B cell (primary cell): ENCODE measurements around the gene WDR64. TPM values are rescaled to one million over a fixed set of nuclear protein-coding genes. Genes with fewer than 3 reads are reported as not detected.

ENCODE experiments used
- ATAC-seq: fragments of 200-7000 bp; cut with Tn5 transposase; one replicate; pipeline ENCODE4 v1.10.0; 2021; ENCODE audit warnings: low read depth, mild to moderate bottlenecking, moderate number of reproducible peaks, moderate library complexity
- CTCF ChIA-PET: fragments of 350-600 bp; sonication (Branson Sonifier 250); formaldehyde crosslinking; loops from one replicate; lab custom pipeline; 2021; ENCODE audit warnings: antibody characterized with exemption, inconsistent platforms; lab: Charles Lee
- POLR2A ChIA-PET: fragments of 350-600 bp; sonication (Branson Sonifier 250); formaldehyde crosslinking; loops from one replicate; lab custom pipeline; 2021; ENCODE audit warnings: antibody characterized with exemption; lab: Charles Lee
- DNase-seq: peaks from one replicate; pipeline ENCODE4 v3.0.0; 2013
- H2AFZ ChIP-seq: 2 replicates; pipeline ENCODE4 v1.6.1; 2012; ENCODE audit warnings: mild to moderate bottlenecking, low read depth, low read length; ENCODE audit not compliant: insufficient read depth, poor library complexity, severe bottlenecking
- H3K27ac ChIP-seq, 2 donors: 1 replicate in 1 of 2; 2 replicates in 1 of 2; pipeline ENCODE4 v1.5.1; 2012 to 2013; ENCODE audit warnings: low read length in 2 of 2, mild to moderate bottlenecking in 2 of 2, moderate library complexity in 1 of 2
- H3K27me3 ChIP-seq, 4 experiments: fragments of 200-600 bp in 1 of 4; sonication (generic) in 1 of 4; replicated peaks in 1 of 4; 1 replicate in 2 of 4; 2 replicates in 2 of 4; pipeline versions ENCODE4 v1.6.1 to v1.7.0; 2013 to 2016; ENCODE audit warnings: low read length in 3 of 4, mild to moderate bottlenecking in 2 of 4, mixed read lengths in 1 of 4, moderate library complexity in 1 of 4; ENCODE audit not compliant: insufficient read depth in 4 of 4, control insufficient read depth in 3 of 4; ENCODE audit errors: control extremely low read depth in 1 of 4
- H3K36me3 ChIP-seq, 2 experiments: replicated peaks in 1 of 2; 1 replicate in 1 of 2; 2 replicates in 1 of 2; pipeline versions ENCODE4 v1.6.1 to v1.7.1; 2013; ENCODE audit warnings: low read length in 1 of 2; ENCODE audit not compliant: insufficient read depth in 2 of 2, control insufficient read depth in 1 of 2; ENCODE audit errors: control extremely low read depth in 1 of 2, extremely low read depth in 1 of 2
- H3K4me1 ChIP-seq, 2 donors: fragments of 200-600 bp in 1 of 2; sonication (generic) in 1 of 2; 1 replicate in 1 of 2; 2 replicates in 1 of 2; pipeline versions ENCODE4 v1.5.1 to v1.6.1; 2013 to 2017; ENCODE audit warnings: low read length in 2 of 2; ENCODE audit not compliant: control insufficient read depth in 2 of 2, insufficient read depth in 2 of 2
- H3K4me2 ChIP-seq: replicated peaks from 2 replicates; pipeline ENCODE3; 2012; ENCODE audit warnings: mild to moderate bottlenecking, low read depth, low read length; ENCODE audit not compliant: poor library complexity, severe bottlenecking
- H3K4me3 ChIP-seq, 5 experiments: fragments of 200-600 bp in 1 of 5; sonication (generic) in 1 of 5; 1 replicate in 3 of 5; 2 replicates in 2 of 5; pipeline versions ENCODE4 v1.5.1 to v1.7.0; 2011 to 2016; ENCODE audit warnings: low read length in 4 of 5, mild to moderate bottlenecking in 4 of 5, low read depth in 2 of 5, control low read depth in 1 of 5, moderate library complexity in 1 of 5; ENCODE audit not compliant: insufficient read depth in 1 of 5; ENCODE audit errors: control extremely low read depth in 1 of 5, extremely low read depth in 1 of 5
- H3K79me2 ChIP-seq: fragments of 200-600 bp; sonication (generic); one replicate; pipeline ENCODE4 v1.6.0; 2016; ENCODE audit warnings: low read length; ENCODE audit not compliant: control insufficient read depth, insufficient read depth
- H3K9ac ChIP-seq: fragments of 200-600 bp; sonication (generic); 2 replicates; pipeline ENCODE4 v1.6.1; 2017; ENCODE audit warnings: mild to moderate bottlenecking, low read length, moderate library complexity
- H3K9me3 ChIP-seq, 3 donors: one replicate each; pipeline versions ENCODE4 v1.6.1 to v1.7.1; 2013; ENCODE audit warnings: low read length in 2 of 3; ENCODE audit not compliant: control insufficient read depth in 2 of 3, insufficient read depth in 1 of 3; ENCODE audit errors: control extremely low read depth in 1 of 3
- H4K20me1 ChIP-seq: 2 replicates; pipeline ENCODE4 v1.6.0; 2012; ENCODE audit warnings: mild to moderate bottlenecking, low read length; ENCODE audit not compliant: insufficient read depth, control insufficient read depth, poor library complexity, severe bottlenecking
- H3K27ac Mint-ChIP-seq: one replicate; pipeline ENCODE4 v1.8.0; 2021; ENCODE audit warnings: mixed read lengths
- H3K27me3 Mint-ChIP-seq: one replicate; pipeline ENCODE4 v1.8.0; 2021; ENCODE audit warnings: mixed read lengths
- H3K4me1 Mint-ChIP-seq: one replicate; pipeline ENCODE4 v1.8.0; 2021; ENCODE audit warnings: mixed read lengths
- H3K4me3 Mint-ChIP-seq: one replicate; pipeline ENCODE4 v1.8.0; 2021; ENCODE audit warnings: mixed read lengths
- H3K9me3 Mint-ChIP-seq: one replicate; pipeline ENCODE4 v1.8.0; 2022; ENCODE audit warnings: mixed read lengths; ENCODE audit not compliant: insufficient read depth
- CTCF ChIP-seq: fragments of 200-600 bp; IDR thresholded peaks from one replicate; pipeline ENCODE4 v1.8.0; 2022; ENCODE audit warnings: antibody characterized with exemption, mild to moderate bottlenecking
- EZH2 ChIP-seq: IDR thresholded peaks from 2 replicates; pipeline ENCODE4 v1.6.1; 2012; ENCODE audit warnings: borderline replicate concordance, low read depth, mild to moderate bottlenecking, moderate library complexity, low read length; ENCODE audit not compliant: insufficient read depth, poor library complexity, severe bottlenecking
- WGBS: methylation state at CpG from one replicate; pipeline ENCODE4 v1.1.5; 2013; ENCODE audit warnings: missing lambda C conversion rate; ENCODE audit not compliant: insufficient coverage; 5-methylcytosine and 5-hydroxymethylcytosine counted together
- intact Hi-C: fragments of 100-400 bp; cut with micrococcal nuclease; formaldehyde crosslinking; loops from one replicate; pipeline ENCODE4 v1.10.0; 2022
- polyA plus RNA-seq: library from polyadenylated mRNA; depleted of rRNA; stranded (reverse); fragments of >200 nt; gene quantifications from 2 replicates; pipeline ENCODE4 v1.2.3, GENCODE V29; 2012
- total RNA-seq, 2 donors: library from RNA; stranded (reverse); fragments of 120-200 nt in 1 of 2; gene quantifications; 1 replicate in 1 of 2; 2 replicates in 1 of 2; pipeline versions ENCODE4 v1.2.3 to v1.2.4, GENCODE V29; 2013 to 2022

WDR64 gene
- total and polyA plus RNA-seq, 2 donors (not counting 1 experiment from before 2014, with no cell fraction given) = 0.13 TPM; not detected in 1

GRCh38 chr1:241682921-241683320, 30.8 kb downstream of the WDR64 start:
- no peak overlapping the region for H3K9ac ChIP-seq
- intact Hi-C loops = no loop called here
- peaks cover 0 to 2% (median 0%) of the 10 kb centered on the region in 3 donors for H3K9me3 ChIP-seq
- no peak overlapping the region for H3K4me3 ChIP-seq
- POLR2A ChIA-PET = interaction anchor here (0.7 kb wide), 1 partner anchor 1476 kb away, joined by 4 read pairs; no protein-coding TSS in a partner anchor
- no peak overlapping the region for H3K27ac ChIP-seq
- CTCF ChIA-PET = no interaction called here
- Mint-ChIP-seq H3K4me1 (no peaks in the 10 kb centered on the region), H3K9me3 (no peaks in the 10 kb centered on the region), H3K4me3 (no peak overlapping the region), H3K27me3 (peaks cover 43% of the 10 kb centered on the region), H3K27ac (no peak overlapping the region)
- peaks cover under 1% of the 10 kb centered on the region in 2 donors for H3K4me1 ChIP-seq
- no peaks in the 10 kb centered on the region for H3K79me2 ChIP-seq
- WGBS = no CpG with 5 or more reads among the region's 2 CpGs
- H3K4me2 ChIP-seq = no peak overlapping the region
- ATAC-seq (no peak), DNase-seq (no peak)
- H3K27me3 ChIP-seq = peaks cover 0 to 7% (median 4%) of the 10 kb centered on the region in 4 experiments
- no peaks in the 10 kb centered on the region for H4K20me1 ChIP-seq
- no peak for TF ChIP-seq CTCF
- no peak for TF ChIP-seq EZH2
- H3K36me3 ChIP-seq = no peaks in the 10 kb centered on the region
- no peak overlapping the region for H2AFZ ChIP-seq

DNA sequence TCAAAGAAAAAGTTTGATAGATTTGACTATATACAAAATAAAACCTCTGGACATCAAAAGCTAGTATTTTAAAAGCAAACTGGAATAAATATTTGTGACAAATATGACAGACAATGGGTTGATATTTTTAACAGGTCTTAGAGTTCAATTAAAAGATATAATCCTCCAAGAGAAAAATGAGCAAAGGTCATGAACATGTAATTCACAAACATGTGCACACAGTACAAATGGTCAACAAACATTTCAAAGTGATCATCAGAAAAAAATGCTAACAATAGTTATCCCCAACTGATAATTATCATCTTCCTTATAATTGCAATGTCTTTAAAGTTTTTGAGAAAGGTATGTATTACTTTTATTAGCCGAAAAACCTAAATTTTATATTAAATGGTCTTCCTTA, 32.0 kb downstream of the WDR64 start:
- no peak for ATAC-seq
- Histone ChIP-seq H3K79me2 (no peaks in the 10 kb centered on the region), H3K27ac (no peak overlapping the region), H4K20me1 (no peaks in the 10 kb centered on the region), H3K36me3 (no peaks in the 10 kb centered on the region), H3K4me1 (no peaks in the 10 kb centered on the region), H3K4me3 (no peak overlapping the region), H2AFZ (no peak overlapping the region), H3K4me2 (no peak overlapping the region), H3K9me3 (peaks cover 0 to 2% (median 0%) of the 10 kb centered on the region in 3 donors), H3K27me3 (peaks cover 0 to 10% (median 7%) of the 10 kb centered on the region in 4 experiments), H3K9ac (no peak overlapping the region)
- intact Hi-C loops = no loop called here
- Mint-ChIP-seq H3K9me3 (no peaks in the 10 kb centered on the region), H3K4me3 (no peak overlapping the region), H3K27ac (no peak overlapping the region), H3K27me3 (peaks cover 48% of the 10 kb centered on the region), H3K4me1 (no peaks in the 10 kb centered on the region)
- no peak for DNase-seq
- CTCF ChIA-PET = no interaction called here
- TF ChIP-seq EZH2 (no peak), CTCF (no peak)
- POLR2A ChIA-PET = no interaction called here
- no CpG with 5 or more reads among the region's 1 CpG for WGBS
